ENCODE results near the gene OIP5.
"Not testable (repeated sequence)": the region's sequence is repeated elsewhere in the genome, so short reads cannot be mapped to it uniquely, and the experiment has no call there.

The OIP5 gene

DNA sequence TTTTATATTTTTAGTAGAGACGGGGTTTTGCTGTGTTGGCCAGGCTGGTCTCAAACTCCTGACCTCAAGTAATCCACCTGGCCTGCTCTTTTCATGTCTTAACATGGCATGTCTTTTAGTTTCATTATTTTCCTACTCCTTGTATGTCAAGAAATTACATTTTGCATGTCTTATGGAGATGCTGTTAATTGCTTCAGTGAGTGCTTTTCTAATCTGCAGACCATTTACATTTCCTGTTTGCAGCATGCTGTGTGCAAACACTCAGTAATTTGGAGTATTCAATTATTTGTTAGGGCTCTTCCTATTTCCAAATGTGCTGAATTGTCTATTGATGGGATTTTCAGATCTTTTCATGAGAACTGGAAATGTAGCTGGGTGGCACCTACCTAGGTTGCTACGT is 31.3 kb downstream of the OIP5 start:
- DNase-seq: not testable (repeated sequence)

DNA sequence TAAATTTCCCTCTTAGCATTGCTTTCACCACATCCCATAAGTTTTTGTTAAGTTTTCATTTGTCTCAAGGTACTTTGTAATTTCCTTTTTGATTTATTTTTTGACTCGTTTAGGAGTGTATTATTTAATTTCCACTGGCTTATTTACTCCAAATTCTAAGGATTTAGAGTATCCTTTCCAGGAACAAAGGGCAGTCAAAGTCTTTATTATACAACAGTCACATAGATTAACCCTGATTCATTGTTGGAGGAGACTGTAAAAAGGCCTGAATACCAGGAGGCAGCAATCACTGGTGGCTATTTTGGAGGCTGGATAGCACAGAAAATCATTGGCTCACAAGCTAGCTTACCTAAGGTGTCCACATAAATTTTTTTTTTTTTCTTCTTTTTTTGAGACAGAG is 39.9 kb downstream of the OIP5 start:
- DNase-seq: no peak

DNA sequence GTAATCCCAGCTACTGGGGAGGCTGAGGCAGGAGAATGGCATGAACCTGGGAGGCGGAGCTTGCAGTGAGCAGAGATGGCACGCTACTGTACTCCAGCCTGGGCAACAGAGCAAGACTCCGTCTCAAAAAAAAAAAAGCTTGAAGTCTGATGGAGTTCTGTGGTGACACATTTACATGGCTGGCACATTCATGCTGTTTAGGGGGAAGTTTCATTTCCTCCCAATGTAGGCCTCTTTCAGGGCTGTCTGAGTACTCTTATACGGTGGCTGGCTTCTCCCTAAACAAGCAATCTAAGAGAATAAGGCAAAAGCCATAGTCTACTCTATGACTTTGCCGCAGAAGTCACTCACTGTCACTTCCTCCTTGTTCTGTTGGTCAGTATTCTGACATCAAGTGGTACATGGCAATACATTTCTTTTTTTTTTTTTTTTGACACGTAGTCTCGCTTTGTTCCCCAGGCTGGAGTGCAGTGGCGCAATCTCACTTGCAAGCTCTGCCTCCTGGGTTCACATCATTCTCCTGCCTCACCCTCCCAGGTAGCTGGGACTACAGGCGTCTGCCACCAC is 41.2 kb downstream of the OIP5 start:
- no peak for DNase-seq

DNA sequence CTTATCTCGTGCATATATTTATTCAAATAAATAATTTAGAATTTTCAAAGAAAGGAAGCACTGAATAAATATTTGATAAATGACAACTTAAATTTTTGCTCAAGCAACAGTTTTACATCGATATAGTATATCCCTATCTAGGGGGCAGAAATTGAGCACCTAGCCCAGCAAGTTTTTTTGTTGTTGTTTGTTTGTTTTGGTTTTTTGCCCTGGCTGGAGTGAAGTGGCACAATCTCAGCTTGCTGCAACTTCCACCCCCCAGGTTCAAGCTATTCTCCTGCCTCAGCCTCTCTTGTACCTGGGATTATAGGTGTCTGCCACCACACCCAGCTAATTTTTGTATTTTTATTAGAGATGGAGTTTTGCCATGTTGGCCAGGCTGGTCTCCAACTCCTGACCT is 42.4 kb downstream of the OIP5 start:
- DNase-seq: no peak

DNA sequence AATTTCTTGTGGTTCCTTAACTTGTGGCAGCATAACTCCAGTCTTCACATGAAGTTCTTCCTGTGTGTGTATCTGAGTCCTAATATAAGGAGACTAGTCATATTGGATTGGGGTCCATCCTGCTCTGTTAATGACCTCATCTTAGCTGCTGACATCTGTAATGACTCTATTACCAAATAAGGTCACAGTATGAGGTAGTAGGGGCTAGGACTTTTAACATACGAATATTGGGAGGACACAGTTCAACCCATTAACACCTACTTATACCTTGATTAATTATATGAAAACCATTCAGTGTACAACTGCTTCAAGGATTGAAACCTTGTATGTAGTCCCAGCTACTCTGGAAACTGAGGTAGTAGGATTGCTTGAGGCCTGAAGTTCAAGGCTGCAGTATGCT is 43.9 kb downstream of the OIP5 start:
- no peak for DNase-seq

DNA sequence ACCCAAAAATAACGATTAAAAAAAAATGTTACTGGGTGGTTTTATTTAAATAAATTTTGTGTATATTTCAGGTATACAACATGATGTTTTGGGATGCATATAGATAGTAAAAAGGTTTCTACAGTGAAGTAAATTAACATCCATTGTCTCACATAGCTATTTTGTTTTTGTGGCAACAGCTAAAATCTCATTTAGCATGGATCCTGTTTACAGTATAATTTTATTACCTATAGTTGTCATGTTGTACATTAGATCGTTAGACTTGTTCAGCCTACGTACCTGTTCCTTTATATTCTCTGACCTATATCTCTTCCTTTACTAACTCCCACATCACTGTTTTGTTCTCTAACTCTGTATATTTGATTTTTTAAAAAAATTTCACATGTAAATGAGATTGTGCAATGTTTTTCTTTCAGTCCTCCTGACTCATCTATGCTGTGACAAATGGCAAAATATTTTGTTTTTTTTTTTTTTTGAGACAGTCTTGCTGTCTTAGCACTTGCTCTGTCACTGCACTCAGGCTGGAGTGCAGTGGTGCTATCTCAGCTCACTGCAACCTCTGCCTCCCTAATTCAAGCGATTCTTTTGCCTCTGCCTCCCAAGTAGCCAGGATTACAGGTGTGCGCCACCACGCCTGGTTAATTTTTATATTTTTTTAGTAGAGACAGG is 45.6 kb downstream of the OIP5 start:
- DNase-seq: no peak

DNA sequence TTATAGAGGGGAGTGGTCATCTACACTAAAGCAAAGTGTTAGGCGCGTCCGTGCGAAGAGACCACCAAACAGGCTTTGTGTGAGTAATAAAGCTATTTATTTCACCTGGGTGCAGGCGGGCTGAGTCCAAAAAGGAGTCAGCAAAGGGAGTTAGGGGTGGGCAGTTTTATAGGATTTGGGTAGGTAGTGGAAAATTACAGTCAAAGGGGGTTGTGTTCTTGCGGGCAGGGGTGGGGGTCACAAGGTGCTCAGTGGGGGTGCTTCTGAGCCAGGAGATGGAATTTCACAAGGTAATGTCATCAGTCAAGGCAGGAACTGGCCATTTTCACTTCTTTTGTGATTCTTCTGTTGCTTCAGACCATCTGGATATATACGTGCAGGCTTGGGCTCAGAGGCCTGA is 47.1 kb downstream of the OIP5 start:
- no peak for DNase-seq

DNA sequence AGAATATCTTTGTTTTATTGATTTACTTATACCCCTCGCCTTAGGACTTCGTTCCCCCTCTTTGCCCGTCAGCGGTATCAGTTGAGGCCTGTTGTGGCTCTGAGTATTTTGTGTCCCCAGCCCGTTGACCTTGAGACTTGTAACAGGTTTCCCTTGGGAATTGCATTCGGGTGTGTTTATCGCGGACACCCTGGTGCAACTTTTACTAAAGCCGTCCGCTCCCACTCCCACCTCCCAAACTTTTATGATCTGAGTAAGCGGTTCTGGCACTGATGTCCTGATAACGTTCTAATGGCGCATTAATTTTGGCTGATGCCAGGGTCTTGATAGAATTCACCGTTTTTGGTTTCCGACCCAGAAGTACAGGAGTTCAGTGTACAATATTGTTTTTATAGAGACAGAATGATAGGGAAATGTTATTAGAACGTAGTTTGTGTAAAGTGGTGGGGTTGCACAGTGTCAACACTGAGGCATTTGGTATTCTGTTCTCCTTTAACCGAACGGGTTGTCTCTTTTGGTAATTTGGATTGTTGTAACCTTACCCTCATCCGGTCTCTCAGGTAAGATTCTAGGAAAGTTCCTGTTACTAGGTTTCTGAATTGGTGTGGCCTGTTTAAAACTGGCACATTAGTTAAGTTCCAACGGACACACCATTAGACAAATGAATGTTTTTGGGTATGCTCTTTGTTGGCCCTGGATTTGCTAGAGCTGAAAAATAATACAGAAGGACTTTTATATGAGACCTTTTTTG is 47.8 kb downstream of the OIP5 start:
- DNase-seq: no peak

DNA sequence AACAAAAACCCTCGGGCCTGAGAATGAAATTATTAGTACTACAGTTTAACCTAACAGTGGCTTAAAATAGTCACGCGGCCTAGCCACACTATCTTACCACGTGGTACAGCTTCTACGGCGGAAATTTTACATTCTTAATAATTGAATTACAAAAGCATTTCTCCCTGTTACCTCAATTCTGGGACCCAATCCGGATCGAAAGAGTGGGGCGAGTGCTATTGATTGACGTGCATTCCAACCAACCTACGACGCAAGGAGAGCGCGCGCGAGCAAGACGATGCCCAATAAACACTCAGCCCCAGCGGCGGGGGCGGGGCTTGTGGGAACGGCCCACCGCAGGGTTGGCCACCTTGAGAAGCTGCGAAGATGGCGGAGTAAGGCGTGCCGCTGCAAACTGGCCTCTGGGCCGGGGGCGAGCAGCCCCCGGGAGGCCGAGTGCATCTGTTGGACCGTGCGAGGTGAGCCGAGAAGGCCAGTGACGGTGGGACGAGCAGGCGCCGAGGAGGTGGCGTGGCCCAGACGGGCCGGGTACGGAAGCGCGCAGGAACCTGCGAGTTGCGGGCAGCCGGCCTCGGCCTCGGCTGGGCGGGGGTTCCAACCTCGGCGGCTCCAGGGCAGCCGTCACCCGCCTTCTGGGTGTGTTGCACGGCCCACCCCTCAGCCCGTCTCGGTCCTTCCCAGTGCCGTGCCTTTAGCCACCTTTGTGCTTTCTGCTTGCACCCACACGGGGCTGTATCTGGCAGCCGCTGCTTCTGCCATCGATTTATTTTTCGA is 48.6 kb downstream of the OIP5 start:
- DNase-seq: peak; percentile 98

DNA sequence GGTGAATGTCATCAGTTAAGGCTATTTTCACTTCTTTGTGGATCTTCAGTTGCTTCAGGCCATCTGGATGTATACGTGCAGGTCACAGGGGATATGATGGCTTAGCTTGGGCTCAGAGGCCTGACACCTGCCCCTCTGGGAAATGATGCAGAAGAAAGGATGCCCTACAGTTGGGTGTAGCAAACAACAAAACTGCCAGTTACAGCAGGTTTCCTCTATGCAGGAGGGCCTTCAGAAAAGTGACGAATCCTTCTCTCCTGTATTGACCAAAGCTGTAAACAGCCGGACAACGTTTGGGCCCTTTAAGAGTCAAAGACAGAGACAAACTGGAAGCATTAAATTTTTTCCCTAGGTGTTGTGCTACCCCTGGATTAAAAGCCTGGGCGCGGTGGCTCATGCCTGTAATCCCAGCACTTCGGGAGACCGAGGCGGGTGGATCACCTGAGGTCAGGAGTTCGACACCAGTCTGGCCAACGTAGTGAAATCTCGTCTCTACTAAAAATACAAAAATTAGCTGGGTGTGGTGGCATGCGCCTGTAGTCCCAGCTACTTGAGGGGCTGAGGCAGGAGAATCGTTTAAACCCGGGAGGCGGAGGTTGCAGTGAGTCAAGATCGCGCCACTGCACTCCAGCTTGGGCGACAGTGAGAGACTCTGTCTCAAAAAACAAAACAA is 49.3 kb downstream of the OIP5 start:
- not testable (repeated sequence) for DNase-seq

DNA sequence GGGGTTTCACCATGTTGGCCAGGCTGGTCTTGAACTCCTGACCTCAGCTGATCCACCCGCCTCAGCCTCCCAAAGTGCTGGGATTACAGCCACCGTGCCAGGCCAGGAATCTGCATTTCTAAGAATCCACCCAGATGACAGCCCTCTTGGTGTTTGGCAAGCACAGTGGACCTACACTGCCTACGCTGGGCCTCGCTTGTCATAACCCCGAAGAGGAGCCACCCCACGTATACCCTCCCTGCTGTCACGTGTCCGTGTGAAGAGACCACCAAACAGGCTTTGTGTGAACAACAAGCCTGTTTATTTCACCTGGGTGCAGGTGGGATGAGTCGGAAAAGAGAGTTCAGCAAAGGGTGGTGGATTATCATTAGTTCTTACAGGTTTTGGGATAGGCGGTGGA is 50.0 kb downstream of the OIP5 start:
- not testable (repeated sequence) for DNase-seq

DNA sequence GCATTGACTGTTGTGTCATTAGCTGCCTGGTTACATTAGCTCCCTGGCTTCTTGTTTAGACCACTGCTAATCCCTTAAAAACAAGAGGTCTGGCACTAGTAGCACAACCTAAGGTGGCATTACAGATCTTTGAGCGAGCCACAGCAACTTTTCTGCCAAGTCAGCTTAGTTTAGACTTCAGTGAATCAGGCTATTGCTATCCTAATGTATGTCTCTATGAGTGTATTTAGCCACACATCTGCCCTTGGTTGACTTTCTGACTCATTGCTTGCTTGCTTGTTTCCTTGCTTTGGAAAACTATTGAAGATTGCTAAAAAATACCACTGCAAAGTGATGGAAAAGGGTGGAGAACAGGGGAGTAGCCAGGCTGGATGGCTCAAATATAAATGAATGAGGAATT is 51.2 kb downstream of the OIP5 start:
- no peak for DNase-seq

DNA sequence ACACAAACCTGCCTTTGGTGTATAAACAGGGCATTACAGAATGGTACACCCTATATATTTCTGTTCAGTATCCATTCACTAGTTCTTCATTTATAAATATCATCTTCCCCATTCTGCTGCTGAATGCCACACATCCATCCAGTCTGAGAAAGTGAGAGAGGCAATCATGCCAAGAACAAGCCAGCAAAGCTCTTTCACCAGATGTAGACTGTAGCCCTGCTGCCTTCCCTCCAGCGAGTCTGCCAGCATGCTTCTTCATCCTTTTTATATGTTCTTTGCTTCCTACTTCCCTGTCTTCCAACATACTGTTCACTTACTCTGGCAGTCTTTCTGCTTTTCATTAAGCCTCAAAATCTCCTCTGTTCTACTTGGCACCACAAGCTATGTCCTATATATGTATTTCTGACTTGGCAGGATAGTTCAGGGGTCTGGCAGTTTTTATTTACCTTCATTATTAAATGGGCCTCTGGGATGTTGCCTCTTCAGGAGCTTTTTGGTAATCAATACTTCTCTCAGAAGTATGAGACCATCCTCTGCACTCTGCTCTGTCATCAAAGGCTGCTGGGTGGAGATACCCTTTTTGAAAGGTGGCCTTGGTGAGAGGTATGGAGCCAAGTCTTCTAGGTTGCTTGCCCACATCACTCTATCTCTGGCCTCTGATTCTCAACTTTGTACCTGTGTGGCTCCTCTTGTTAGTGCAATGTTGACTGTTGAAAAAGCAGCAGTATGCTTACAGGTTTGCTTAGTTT is 52.7 kb downstream of the OIP5 start:
- DNase-seq: no peak

DNA sequence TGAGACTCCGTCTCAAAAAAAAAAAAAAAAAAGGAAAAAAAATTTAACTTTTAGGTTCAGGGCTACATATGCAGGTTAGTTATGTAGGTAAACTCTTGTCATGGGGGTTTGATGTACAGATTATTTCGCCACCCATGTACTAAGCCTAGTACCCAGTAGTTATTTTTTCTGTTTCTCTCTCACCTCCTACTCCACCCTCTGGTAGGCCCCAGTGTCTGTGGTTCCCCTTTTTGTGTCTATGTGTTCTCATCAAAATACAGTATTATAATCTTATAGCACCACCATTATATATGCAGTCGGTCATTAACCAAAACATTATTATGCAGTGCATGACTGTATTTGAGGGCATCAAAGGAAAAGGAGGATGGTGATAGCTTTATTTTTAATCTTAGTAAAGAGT is 54.1 kb downstream of the OIP5 start:
- DNase-seq: no peak

DNA sequence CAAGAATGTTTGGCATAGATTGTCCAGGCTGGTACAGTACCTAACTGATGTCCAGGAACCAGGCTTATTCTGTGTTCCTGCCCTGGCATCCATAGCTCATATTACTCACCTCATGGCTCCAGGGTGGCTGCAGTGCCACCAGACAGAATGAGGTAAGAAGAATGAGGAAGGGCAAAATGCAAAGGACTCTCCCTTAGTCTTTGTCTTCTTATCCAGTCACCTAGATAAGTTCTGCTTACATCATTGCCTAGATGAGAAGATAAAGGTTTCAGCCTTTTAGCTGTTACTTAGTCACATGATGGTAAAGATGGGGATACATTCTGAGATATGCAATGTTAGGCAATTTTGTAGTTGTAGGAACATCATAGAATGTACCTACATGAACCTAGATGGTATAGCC is 55.6 kb downstream of the OIP5 start:
- no peak for DNase-seq

DNA sequence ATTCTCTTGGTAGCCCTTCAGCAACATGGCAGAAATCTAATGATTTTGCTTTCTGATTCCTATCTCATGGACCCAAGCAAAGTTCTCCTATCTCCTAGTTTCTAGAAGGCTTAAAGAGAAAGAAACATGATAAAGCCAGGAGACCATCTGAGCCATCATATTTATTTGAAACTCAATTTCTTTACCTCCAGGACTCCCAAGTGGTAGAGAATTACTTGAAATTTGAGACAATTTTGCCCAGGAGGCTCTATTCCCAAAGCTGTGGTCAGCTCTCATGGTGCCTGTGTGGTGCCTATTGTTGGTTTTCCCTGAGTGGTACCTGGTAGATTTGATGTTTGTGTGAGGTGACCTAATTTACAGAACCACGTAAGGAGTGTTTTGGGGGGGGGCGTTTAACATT is 62.5 kb downstream of the OIP5 start:
- no peak for DNase-seq

DNA sequence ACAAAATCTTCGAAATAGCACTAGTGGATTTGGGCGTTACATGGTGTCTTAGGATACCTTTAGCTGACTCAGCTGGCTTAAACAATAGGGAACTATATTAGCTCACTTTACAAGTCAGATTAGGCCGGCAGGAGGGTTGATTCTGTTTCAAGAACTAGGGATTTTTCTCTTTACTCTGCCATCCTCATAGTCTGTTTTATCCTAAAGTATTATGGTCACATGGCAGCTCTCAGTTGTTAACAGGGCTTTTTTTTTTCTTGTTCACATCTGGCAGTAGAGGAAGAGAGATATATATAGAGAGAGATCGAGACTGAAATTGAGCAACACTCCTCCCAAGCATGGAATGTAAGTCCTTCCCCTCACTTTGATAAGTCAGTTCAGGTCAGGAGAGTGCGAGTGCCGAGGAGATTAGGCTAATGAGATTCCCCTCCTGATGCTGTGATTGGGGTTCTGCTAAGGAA is 68.5 kb downstream of the OIP5 start:
- no peak for DNase-seq

DNA sequence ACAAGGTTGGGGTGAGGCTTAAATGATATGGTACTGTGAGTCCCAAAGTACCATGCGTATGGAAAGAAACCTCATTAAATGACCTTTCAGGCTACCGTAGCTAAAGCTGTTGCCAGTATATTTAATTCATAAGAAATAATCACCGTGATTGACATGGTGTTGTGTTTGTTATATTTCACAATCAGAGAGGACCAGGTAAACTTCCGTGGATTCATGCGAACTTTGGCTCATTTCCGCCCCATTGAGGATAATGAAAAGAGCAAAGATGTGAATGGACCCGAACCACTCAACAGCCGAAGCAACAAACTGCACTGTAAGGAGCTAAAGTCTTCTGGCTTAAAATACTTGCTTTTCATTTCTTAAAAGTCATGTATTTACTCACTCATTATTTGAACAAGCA is 69.8 kb downstream of the OIP5 start:
- DNase-seq: no peak

DNA sequence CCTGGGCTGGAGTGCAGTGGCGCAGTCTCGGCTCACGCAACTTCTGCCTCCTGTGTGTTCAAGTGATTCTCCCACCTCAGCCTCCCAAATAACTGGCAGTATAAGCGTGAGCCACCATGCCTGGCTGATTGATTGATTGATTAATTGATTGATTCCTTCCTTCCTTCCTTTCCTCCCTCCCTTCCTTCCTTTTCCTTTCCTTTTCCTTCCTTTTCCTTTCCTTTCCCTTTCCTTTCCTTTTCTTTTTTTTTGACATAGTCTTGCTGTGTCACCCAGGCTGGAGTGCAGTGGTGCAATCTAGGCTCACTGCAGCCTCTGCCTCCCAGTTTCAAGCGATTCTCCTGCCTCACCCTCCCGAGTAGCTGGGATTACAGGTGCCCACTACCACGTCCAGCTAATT is 71.5 kb downstream of the OIP5 start:
- not testable (repeated sequence) for DNase-seq

DNA sequence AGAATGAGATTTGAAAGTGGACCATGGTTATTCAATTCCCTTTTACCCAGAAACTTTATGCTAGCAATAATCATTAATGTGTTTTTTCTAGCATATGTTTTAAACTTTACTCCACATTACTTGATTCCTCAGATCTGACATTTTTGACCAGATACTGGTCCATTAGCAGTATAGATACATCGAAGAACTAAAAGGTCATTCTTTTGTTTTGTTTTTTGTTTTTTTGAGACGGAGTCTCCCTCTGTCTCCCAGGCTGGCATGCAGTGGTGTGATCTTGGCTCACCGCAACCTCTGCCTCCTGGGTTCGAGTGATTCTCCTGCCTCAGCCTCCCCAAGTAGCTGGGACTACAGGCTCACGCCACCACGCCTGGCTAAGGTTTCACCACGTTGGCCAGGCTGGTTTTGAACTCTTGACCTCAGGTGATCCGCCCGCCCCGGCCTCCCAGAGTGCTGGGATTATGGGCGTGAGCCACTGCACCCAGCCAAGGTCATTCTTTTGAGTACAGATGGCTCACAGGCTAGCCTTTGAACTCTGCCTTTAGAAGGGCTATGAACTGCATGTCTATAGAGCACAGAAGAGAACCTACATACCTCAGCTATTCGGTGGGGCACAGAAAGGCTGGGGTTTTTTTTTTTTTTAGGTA is 72.7 kb downstream of the OIP5 start:
- no peak for DNase-seq
